ENCODE results near the gene COMMD1.

COMMD1 gene

DNA sequence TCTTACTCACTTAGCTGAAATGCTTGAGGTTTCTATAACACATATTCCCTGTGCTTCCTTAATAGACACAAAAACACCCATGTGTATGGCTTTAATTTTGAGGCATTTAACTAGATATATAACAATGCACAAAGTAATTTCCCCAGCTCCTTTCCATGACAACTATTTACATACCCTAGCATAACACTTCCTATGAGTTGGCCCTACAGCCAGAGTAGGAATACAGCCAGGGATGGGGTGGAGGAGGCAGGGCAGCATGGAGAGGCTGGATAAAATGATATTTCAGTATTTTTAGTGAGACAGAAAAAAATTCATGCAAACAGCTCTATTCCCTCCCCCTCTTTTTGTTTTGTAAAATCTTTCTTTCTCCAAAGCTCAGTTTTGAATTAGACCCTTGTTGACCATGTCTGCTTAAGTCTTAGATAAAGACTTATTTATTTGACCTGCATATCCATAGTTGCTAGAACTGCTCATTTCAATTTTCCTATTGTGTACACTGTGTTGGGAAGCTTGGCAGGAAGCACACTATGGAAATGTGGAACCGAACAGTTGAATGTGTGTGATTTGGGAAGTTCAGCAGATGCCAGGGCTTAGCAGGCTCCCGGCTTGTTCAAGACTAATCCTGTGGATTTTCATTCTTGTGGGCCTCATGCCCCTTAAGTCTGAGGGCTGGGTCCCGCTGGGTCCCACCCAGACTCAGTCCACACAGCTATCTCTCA lies 279.2 kb downstream of the COMMD1 start:
- DNase-seq = no peak

All from SHP77 (cell line).